ENCODE results near the gene CCNC. TPM values are rescaled to one million over a fixed set of nuclear protein-coding genes. Genes with fewer than 3 reads are reported as not detected.

The CCNC gene
- 47.2 TPM for polyA plus RNA-seq (2012; ENCODE audit: insufficient read length, low read depth)

- peak; percentile 99 for TF ChIP-seq TAF1 (IDR thresholded peaks at IDR 0.05; ENCODE audit: borderline replicate concordance, insufficient read depth, low read length)
- no peak for TF ChIP-seq SIN3A (IDR thresholded peaks at IDR 0.05; ENCODE audit: borderline replicate concordance, insufficient read depth, low read length)
- TF ChIP-seq FOXP2 (optimal IDR thresholded peaks at IDR 0.05; ENCODE audit: borderline replicate concordance, extremely low read depth, extremely low read length, insufficient read depth), result peak; percentile 60
- TF ChIP-seq POLR2AphosphoS5 (IDR thresholded peaks at IDR 0.05; ENCODE audit: low read depth, low read length), result peak; percentile 98
- peak; percentile 35 to 47; a peak in 2 of 4 replicates for TF ChIP-seq REST (IDR thresholded peaks at IDR 0.05; ENCODE audit: insufficient read depth in 1 of 2, low read depth in 2 of 2, low read length in 2 of 2)
Observed at GRCh38 chr6:99568103-99568933, at the start of gene CCNC. Gene CCNC (minus strand): TSS chr6:99568660. CDS start chr6:99568527, 133 bp downstream.

- TF ChIP-seq TAF1 (IDR thresholded peaks at IDR 0.05; ENCODE audit: borderline replicate concordance, insufficient read depth, low read length) (no peak), POLR2AphosphoS5 (IDR thresholded peaks at IDR 0.05; ENCODE audit: low read depth, low read length) (no peak), REST (IDR thresholded peaks at IDR 0.05; ENCODE audit: insufficient read depth in 1 of 2, low read depth in 2 of 2, low read length in 2 of 2) (no peak), FOXP2 (optimal IDR thresholded peaks at IDR 0.05; ENCODE audit: borderline replicate concordance, extremely low read depth, extremely low read length, insufficient read depth) (no peak), SIN3A (IDR thresholded peaks at IDR 0.05; ENCODE audit: borderline replicate concordance, insufficient read depth, low read length) (no peak)
Observed at GRCh38 chr6:99617131-99617530, 48.7 kb upstream of the CCNC start.

GRCh38 chr6:99614430-99615186 lies 46.1 kb upstream of the CCNC start:
- no peak for TF ChIP-seq POLR2AphosphoS5 (IDR thresholded peaks at IDR 0.05; ENCODE audit: low read depth, low read length)
- peak in 1 of 2 experiments; percentile 33; a peak in 1 of 4 replicates for TF ChIP-seq REST (IDR thresholded peaks at IDR 0.05; ENCODE audit: insufficient read depth in 1 of 2, low read depth in 2 of 2, low read length in 2 of 2)

- TF ChIP-seq SIN3A (IDR thresholded peaks at IDR 0.05; ENCODE audit: borderline replicate concordance, insufficient read depth, low read length), result no peak
- TF ChIP-seq TAF1 (IDR thresholded peaks at IDR 0.05; ENCODE audit: borderline replicate concordance, insufficient read depth, low read length), result no peak
- TF ChIP-seq REST (IDR thresholded peaks at IDR 0.05; ENCODE audit: insufficient read depth in 1 of 2, low read depth in 2 of 2, low read length in 2 of 2), result 0 out of 4 replicates have a peak, but pooled peaks have one; percentile 23 to 27
Observed at GRCh38 chr6:99613705-99614429, 45.4 kb upstream of the CCNC start.
